ENCODE data around the gene ALG14.

- TF ChIP-seq POLR2A (IDR thresholded peaks at IDR 0.05; ENCODE audit: extremely low read depth, insufficient read length) (no peak), CTCF (IDR thresholded peaks at IDR 0.05; ENCODE audit: low read depth, low read length) (no peak), MAX (IDR thresholded peaks at IDR 0.05; ENCODE audit: low read depth, low read length) (no peak), MYC (IDR thresholded peaks at IDR 0.05; ENCODE audit: low read depth, low read length) (no peak)
Measured at GRCh38 chr1:95071539-95071938, 1.2 kb downstream of the ALG14 start.

All from NB4 (cell line).